ENCODE data around the gene GCH1. TPM values are rescaled to one million over a fixed set of nuclear protein-coding genes. Genes with fewer than 3 reads are reported as not detected.

GCH1 gene, protein sequence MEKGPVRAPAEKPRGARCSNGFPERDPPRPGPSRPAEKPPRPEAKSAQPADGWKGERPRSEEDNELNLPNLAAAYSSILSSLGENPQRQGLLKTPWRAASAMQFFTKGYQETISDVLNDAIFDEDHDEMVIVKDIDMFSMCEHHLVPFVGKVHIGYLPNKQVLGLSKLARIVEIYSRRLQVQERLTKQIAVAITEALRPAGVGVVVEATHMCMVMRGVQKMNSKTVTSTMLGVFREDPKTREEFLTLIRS
- 10 to 100 TPM; 15.7 to 29.2 (median 28.1) TPM for total RNA-seq

DNA sequence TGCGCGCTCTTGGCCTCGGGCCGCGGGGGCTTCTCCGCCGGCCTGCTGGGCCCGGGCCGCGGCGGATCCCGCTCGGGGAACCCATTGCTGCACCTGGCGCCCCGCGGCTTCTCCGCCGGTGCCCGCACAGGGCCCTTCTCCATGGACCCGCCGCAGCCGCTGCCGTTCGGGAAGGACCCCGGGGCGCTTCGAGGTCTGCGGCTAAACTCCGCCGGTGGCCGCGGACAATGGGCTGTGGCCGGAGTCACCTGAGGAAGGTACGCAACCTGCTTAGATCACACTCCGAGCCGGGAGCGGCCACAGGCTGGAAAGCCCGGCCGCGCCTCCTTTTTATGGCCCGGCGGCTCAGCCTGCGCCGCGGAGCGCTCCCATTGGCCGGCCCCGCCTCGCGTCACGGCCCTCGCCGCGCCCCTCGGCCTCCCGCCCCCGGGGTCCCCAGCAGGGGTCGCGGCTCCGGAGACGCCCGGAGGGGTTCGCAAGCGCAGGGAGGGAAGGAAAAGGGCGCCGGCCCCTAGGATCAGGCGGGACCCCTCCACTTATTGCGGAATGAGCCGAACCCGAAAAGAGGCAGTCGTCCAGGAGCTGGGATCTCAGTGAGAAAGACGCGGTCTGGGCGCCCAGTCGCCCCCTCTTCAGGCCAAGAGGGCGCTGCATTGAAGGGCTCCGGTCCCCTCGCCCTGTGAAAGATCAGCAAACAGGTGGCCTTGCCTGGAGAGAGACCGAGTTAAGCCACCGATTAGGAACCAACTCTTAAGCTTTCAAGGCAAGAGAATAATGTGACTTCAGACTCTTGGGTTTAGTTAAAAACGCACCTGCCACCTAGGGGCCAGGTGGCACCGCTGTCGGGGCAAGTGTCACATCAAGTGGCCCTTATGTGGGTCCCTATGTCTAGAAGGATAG is at the start of gene GCH1:
Gene GCH1 (minus strand): TSS at position 306 of the 900 bp plus-strand sequence. CDS start 163 bp downstream, at position 143.
- peak within 1 kb of the TSS; percentile 87 to 92 (median 92) for H3K4me3 ChIP-seq
- no peaks in the 10 kb centered on the region for H3K36me3 ChIP-seq
- no peaks in the 10 kb centered on the region for H3K9me3 ChIP-seq
- H3K4me1 ChIP-seq: peaks cover 0 to 6% (median 0%) of the 10 kb centered on the region in 4 donors
- H3K27ac ChIP-seq: peak within 1 kb of the TSS; percentile 93 to 99 (median 97)
- TF ChIP-seq, protein P1, sequence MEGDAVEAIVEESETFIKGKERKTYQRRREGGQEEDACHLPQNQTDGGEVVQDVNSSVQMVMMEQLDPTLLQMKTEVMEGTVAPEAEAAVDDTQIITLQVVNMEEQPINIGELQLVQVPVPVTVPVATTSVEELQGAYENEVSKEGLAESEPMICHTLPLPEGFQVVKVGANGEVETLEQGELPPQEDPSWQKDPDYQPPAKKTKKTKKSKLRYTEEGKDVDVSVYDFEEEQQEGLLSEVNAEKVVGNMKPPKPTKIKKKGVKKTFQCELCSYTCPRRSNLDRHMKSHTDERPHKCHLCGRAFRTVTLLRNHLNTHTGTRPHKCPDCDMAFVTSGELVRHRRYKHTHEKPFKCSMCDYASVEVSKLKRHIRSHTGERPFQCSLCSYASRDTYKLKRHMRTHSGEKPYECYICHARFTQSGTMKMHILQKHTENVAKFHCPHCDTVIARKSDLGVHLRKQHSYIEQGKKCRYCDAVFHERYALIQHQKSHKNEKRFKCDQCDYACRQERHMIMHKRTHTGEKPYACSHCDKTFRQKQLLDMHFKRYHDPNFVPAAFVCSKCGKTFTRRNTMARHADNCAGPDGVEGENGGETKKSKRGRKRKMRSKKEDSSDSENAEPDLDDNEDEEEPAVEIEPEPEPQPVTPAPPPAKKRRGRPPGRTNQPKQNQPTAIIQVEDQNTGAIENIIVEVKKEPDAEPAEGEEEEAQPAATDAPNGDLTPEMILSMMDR (IDR thresholded peaks at IDR 0.05): peak; percentile 34 to 62 (median 48)
- peak; percentile 89 to 95 for TF ChIP-seq POLR2A (IDR thresholded peaks at IDR 0.05)
- DNase-seq: peak; percentile 85 to 94 (median 92)
- H3K27me3 ChIP-seq: no peaks in the 10 kb centered on the region

DNA sequence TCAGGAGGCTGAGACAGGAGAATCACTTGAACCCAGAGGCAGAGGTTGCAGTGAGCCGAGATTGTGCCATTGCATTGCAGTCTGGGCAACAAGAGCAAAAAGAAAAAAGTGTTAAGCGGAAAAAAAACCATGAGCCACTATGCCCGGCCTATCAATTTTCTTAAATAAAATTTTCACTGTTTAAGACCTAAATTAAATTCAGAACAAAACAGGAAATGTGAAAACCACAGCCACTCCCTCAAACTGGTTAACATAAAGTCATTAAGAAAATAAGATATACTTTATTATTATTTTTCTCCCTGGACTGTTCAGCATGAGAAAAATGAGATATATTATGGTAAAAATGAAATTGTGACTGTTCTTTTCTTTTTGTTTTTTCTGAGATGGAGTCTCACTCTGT is 44.6 kb upstream of the GCH1 start:
- Histone ChIP-seq H3K27ac (no peak overlapping the region), H3K4me1 (no peaks in the 10 kb centered on the region), H3K9me3 (no peaks in the 10 kb centered on the region), H3K27me3 (no peaks in the 10 kb centered on the region), H3K4me3 (no peak overlapping the region), H3K36me3 (no peaks in the 10 kb centered on the region)
- no peak for DNase-seq
- TF ChIP-seq, protein P1 (IDR thresholded peaks at IDR 0.05): no peak
- no peak for TF ChIP-seq POLR2A (IDR thresholded peaks at IDR 0.05)

DNA sequence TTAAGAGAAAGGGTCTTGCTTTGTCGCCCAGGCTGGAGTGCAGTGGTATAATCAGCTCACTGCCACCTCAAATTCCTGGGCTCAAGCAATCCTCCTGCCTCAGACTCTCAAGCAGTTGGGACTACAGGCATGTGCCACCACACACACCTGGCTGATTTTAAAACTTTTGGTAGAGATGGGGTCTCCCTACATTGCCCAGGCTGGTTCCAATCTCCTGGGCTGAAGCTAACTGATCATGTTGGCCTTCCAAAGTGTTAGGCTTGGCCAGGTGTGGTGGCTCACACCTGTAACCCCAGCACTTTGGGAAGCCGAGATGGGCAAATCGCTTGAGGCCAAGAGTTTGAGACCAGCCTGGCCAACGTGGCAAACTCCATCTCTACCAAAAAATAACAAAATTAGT is 43.9 kb upstream of the GCH1 start:
- Histone ChIP-seq H3K4me3 (no peak overlapping the region), H3K27ac (no peak overlapping the region), H3K4me1 (no peaks in the 10 kb centered on the region), H3K9me3 (no peaks in the 10 kb centered on the region), H3K36me3 (no peaks in the 10 kb centered on the region), H3K27me3 (no peaks in the 10 kb centered on the region)
- TF ChIP-seq, protein P1 (IDR thresholded peaks at IDR 0.05): no peak
- TF ChIP-seq POLR2A (IDR thresholded peaks at IDR 0.05): no peak
- DNase-seq: no peak

DNA sequence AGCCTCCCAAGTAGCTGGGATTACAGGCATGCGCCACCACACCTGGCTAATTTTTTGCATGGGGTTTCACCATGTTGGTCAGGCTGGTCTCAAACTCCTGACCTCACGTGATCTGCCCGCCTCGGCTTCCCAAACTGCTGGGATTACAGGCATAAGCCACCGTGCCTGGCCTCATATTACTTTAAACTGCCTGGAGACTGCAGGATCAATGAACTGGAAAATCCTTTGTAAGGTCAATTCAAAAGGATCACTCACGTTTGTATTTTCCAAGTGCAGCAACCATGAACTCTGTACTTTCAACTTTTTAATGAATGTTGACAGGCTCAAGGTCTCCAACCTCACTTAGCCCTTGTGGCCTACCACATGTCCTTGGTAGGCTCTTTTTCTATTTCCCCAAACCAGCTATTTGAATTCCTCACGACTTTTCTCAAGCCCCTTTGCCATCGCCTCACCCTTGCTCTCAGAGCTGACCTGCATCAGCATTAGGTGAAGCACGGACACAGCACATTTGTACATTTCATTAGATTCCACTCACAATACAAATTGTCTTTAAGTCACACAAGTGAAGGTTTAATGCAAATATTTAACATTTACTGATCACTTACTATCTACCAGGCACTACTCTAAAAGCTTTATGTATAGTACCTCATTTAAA is 42.2 kb upstream of the GCH1 start:
- TF ChIP-seq POLR2A (IDR thresholded peaks at IDR 0.05): no peak
- TF ChIP-seq, protein P1 (IDR thresholded peaks at IDR 0.05): no peak
- H3K27ac ChIP-seq: no peak overlapping the region
- DNase-seq: no peak
- no peaks in the 10 kb centered on the region for H3K9me3 ChIP-seq
- H3K4me1 ChIP-seq: no peaks in the 10 kb centered on the region
- no peaks in the 10 kb centered on the region for H3K27me3 ChIP-seq
- H3K36me3 ChIP-seq: no peaks in the 10 kb centered on the region
- no peak overlapping the region for H3K4me3 ChIP-seq

DNA sequence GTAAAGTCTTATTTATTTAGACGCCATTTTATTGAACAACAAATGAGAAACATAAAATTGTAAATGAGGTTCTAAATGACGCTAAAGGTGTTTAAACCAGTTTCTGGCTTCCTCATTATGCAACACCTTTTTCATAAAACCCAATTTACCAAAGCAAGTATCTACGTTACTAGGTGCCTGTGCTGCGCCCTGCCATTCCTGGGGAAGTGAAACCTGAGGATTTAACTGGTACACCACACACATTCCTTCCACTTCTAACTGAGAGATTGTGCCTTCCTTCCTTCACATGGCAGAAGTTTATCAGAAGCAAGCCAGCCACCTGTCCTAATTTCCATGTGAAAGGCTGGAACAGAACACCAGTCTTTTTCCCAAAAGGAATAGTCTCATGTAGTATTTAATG is 40.3 kb upstream of the GCH1 start:
- Histone ChIP-seq H3K9me3 (no peaks in the 10 kb centered on the region), H3K27ac (no peak overlapping the region), H3K4me1 (no peaks in the 10 kb centered on the region), H3K4me3 (no peak overlapping the region), H3K36me3 (no peaks in the 10 kb centered on the region), H3K27me3 (no peaks in the 10 kb centered on the region)
- no peak for DNase-seq
- TF ChIP-seq POLR2A (IDR thresholded peaks at IDR 0.05): no peak
- TF ChIP-seq, protein P1 (IDR thresholded peaks at IDR 0.05): no peak
